ENCODE measurements around the gene ATRNL1.

ATRNL1 gene

GRCh38 chr10:115875172-115875571, 782.0 kb downstream of the ATRNL1 start:
- no peaks in the 10 kb centered on the region for H3K27me3 Mint-ChIP-seq
- CTCF ChIA-PET, result no interaction called here
- no peaks in the 10 kb centered on the region for H3K4me1 Mint-ChIP-seq
- DNase-seq, result no peak
- H3K4me3 Mint-ChIP-seq, result no peak overlapping the region
- no peak overlapping the region for H3K27ac Mint-ChIP-seq
- H3K9me3 Mint-ChIP-seq, result no peaks in the 10 kb centered on the region
- H3K36me3 Mint-ChIP-seq, result no peaks in the 10 kb centered on the region

- H3K27ac Mint-ChIP-seq, result no peak overlapping the region
- CTCF ChIA-PET, result no interaction called here
- H3K4me1 Mint-ChIP-seq, result no peaks in the 10 kb centered on the region
- DNase-seq, result no peak
- no peak overlapping the region for H3K4me3 Mint-ChIP-seq
- H3K27me3 Mint-ChIP-seq, result no peaks in the 10 kb centered on the region
- no peaks in the 10 kb centered on the region for H3K9me3 Mint-ChIP-seq
- no peaks in the 10 kb centered on the region for H3K36me3 Mint-ChIP-seq
These were observed 786.4 kb downstream of the ATRNL1 start for GRCh38 chr10:115879372-115880089.

- H3K27ac Mint-ChIP-seq, result no peak overlapping the region
- no peaks in the 10 kb centered on the region for H3K27me3 Mint-ChIP-seq
- no peaks in the 10 kb centered on the region for H3K9me3 Mint-ChIP-seq
- CTCF ChIA-PET, result no interaction called here
- H3K36me3 Mint-ChIP-seq, result no peaks in the 10 kb centered on the region
- H3K4me1 Mint-ChIP-seq, result no peaks in the 10 kb centered on the region
- H3K4me3 Mint-ChIP-seq, result no peak overlapping the region
- no peak for DNase-seq
These were observed 788.9 kb downstream of the ATRNL1 start for GRCh38 chr10:115882021-115882420.

- CTCF ChIA-PET, result no interaction called here
These were observed 790.2 kb downstream of the ATRNL1 start for GRCh38 chr10:115883372-115883771.

GRCh38 chr10:115884331-115884730, 791.2 kb downstream of the ATRNL1 start:
- no peaks in the 10 kb centered on the region for H3K4me1 Mint-ChIP-seq
- H3K27ac Mint-ChIP-seq, result no peak overlapping the region
- H3K4me3 Mint-ChIP-seq, result no peak overlapping the region
- H3K36me3 Mint-ChIP-seq, result no peaks in the 10 kb centered on the region
- no peaks in the 10 kb centered on the region for H3K9me3 Mint-ChIP-seq
- DNase-seq, result no peak
- no peaks in the 10 kb centered on the region for H3K27me3 Mint-ChIP-seq
- CTCF ChIA-PET, result interaction anchor here (1.3 kb wide), 1 partner anchor 17 kb away, joined by 3 read pairs; no protein-coding TSS in a partner anchor

More at GRCh38 chr10:115883372-115883771, 790.2 kb downstream of the ATRNL1 start:
- H3K4me1 Mint-ChIP-seq, result no peaks in the 10 kb centered on the region
- H3K9me3 Mint-ChIP-seq, result no peaks in the 10 kb centered on the region
- H3K27me3 Mint-ChIP-seq, result no peaks in the 10 kb centered on the region
- H3K27ac Mint-ChIP-seq, result no peak overlapping the region
- no peak for DNase-seq
- no peak overlapping the region for H3K4me3 Mint-ChIP-seq
- H3K36me3 Mint-ChIP-seq, result no peaks in the 10 kb centered on the region

DNA sequence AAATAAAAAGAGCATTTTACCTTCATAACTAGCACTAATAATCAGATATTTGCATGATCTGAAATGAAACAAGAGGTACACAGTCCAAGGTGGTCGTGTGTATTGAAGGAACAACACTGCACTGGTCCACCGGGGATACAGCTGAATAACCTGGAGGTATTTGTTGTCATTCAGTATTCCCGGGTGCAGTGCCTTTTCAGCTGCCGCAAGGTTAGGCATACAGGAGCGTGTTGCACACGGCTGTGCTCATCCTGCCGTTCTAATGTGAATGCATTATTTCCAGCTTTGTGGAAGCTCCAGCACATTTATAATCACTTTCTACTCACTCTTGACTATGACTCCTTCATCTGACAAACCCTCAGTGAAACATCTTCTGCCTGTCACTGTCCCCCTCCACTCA, 802.0 kb downstream of the ATRNL1 start:
- H3K4me3 Mint-ChIP-seq, result no peak overlapping the region
- CTCF ChIA-PET, result no interaction called here
- H3K27ac Mint-ChIP-seq, result no peak overlapping the region
- H3K36me3 Mint-ChIP-seq, result no peaks in the 10 kb centered on the region
- no peak for DNase-seq
- H3K27me3 Mint-ChIP-seq, result no peaks in the 10 kb centered on the region
- H3K4me1 Mint-ChIP-seq, result no peaks in the 10 kb centered on the region
- peaks cover 2% of the 10 kb centered on the region for H3K9me3 Mint-ChIP-seq

GRCh38 chr10:115898242-115898641, 805.1 kb downstream of the ATRNL1 start:
- H3K9me3 Mint-ChIP-seq, result no peaks in the 10 kb centered on the region
- DNase-seq, result no peak
- no peak overlapping the region for H3K27ac Mint-ChIP-seq
- H3K4me3 Mint-ChIP-seq, result no peak overlapping the region
- no peaks in the 10 kb centered on the region for H3K4me1 Mint-ChIP-seq
- no peaks in the 10 kb centered on the region for H3K27me3 Mint-ChIP-seq
- CTCF ChIA-PET, result no interaction called here
- no peaks in the 10 kb centered on the region for H3K36me3 Mint-ChIP-seq

DNA sequence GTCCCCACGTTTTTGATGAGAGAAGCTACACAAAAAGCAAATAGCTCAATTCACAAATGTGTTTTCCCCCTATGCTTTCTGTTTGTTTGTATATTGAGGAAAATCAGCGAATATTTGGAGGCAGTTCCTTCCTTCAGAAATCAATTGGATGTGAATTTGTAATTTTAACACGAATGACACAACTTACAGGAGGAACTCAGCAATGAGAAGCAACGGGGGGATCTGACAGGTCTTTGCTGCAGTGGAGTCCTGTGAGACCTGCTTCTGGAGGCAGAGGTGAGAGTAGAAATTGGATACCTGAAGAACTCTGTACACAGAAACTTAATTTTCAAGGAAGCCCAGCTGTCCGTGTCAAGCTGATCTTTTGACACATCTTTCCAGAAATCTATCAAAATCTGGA, 809.4 kb downstream of the ATRNL1 start:
- H3K36me3 Mint-ChIP-seq, result no peaks in the 10 kb centered on the region
- DNase-seq, result no peak
- H3K4me1 Mint-ChIP-seq, result no peaks in the 10 kb centered on the region
- no peaks in the 10 kb centered on the region for H3K27me3 Mint-ChIP-seq
- no peak overlapping the region for H3K4me3 Mint-ChIP-seq
- peaks cover 2% of the 10 kb centered on the region for H3K9me3 Mint-ChIP-seq
- no peak overlapping the region for H3K27ac Mint-ChIP-seq
- CTCF ChIA-PET, result no interaction called here

DNA sequence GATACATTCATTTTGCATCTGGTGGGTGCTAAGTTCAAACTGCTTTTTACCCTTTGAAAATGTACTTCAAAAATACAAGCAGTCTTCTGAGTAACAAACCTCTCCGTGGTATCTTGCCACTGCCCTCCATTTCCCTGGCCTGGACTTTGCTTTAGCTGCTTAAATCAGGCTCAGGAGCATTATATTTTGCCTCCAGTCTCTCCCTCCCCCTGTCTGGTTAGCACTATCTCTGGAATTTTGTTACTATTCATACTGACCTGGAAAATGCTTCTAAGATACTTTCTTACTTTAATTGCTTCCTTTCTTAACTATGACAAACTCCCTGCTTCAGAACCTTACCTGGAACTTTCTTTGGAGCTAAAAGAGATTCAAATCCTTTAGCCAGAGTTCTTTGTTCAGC, 810.0 kb downstream of the ATRNL1 start:
- Mint-ChIP-seq H3K4me3 (no peak overlapping the region), H3K27me3 (no peaks in the 10 kb centered on the region), H3K4me1 (no peaks in the 10 kb centered on the region), H3K36me3 (no peaks in the 10 kb centered on the region), H3K9me3 (peaks cover 2% of the 10 kb centered on the region), H3K27ac (no peak overlapping the region)
- no peak for DNase-seq
- CTCF ChIA-PET, result no interaction called here

DNA sequence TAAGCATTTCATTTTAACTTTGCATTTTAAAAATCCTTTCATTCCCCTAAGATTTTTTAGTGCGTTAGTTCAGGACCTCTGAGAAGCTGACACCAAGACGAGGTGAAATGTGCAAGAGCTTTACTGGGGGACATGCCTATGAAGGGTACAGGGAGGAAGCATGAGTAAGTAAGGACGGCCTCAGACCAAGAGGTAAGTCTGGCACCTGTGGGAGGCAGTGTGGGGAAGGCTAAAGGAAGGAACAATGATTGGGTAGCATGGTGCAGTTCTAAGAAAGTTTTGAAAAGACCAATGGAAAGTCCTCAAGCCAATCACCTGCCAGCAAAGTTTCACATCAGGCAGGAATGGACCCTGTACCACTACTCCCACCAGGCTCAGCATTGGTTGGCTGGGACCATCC, 810.7 kb downstream of the ATRNL1 start:
- H3K27ac Mint-ChIP-seq, result no peak overlapping the region
- CTCF ChIA-PET, result no interaction called here
- no peaks in the 10 kb centered on the region for H3K36me3 Mint-ChIP-seq
- peaks cover 2% of the 10 kb centered on the region for H3K9me3 Mint-ChIP-seq
- DNase-seq, result no peak
- H3K4me1 Mint-ChIP-seq, result no peaks in the 10 kb centered on the region
- H3K27me3 Mint-ChIP-seq, result no peaks in the 10 kb centered on the region
- H3K4me3 Mint-ChIP-seq, result no peak overlapping the region

DNA sequence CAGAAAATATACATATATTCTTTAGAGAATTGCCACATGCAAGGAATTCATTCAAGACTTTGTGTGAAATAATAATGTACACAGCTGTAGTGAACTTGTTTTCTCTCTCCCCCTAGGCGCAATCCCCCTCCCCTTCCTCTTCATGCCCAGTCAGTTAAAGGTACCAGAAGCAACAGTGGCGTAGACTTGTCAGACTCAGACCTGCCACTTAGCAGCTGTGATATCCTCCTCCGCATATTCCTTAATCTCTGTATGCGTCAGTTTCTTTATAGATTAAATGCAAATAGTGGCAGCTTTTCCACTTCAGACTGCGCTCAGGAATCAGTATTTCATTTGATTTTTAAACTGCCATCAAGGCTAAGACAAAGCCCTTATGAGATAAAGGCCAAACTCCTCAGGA, 815.9 kb downstream of the ATRNL1 start:
- no peak for DNase-seq
- CTCF ChIA-PET, result no interaction called here
- no peaks in the 10 kb centered on the region for H3K36me3 Mint-ChIP-seq
- H3K4me1 Mint-ChIP-seq, result no peaks in the 10 kb centered on the region
- no peaks in the 10 kb centered on the region for H3K27me3 Mint-ChIP-seq
- no peak overlapping the region for H3K4me3 Mint-ChIP-seq
- no peak overlapping the region for H3K27ac Mint-ChIP-seq
- H3K9me3 Mint-ChIP-seq, result peaks cover 7% of the 10 kb centered on the region

DNA sequence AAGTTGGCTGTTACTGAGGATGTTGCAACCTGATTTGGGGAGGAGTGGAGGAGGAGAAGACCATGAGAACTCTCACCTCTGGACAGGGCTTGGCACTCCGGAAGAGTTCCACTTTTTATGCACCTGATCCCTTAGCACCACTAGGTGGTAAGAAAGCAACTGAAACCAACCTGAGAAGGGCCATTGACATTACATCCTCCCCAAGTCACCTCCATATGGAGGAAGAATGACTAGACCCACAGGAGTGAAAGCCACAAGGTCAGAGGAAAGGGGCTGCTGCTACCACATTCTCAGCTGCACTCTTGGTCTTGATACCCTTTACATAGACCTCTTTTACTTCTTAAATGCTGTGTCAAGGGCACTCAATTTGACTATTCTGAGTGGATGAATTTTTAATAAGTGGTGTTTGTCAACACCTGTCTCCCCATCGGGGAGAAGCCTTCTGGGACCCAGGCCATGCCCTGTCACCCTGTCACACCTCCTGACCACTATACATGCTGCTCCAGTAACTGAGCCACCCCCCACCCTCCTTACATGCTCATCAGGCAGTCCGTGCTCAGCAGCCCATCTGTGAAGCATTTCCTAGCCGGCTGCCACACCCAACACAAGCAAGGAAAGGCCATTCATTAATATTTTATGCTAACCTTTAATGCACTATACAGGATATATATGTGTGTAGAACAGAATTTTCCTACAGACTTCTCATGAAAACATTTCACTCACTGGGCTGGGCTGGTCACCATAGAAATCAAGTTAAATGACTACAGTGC, 817.0 kb downstream of the ATRNL1 start:
- CTCF ChIA-PET, result no interaction called here
- H3K4me1 Mint-ChIP-seq, result no peaks in the 10 kb centered on the region
- no peak overlapping the region for H3K4me3 Mint-ChIP-seq
- no peaks in the 10 kb centered on the region for H3K36me3 Mint-ChIP-seq
- H3K27me3 Mint-ChIP-seq, result no peaks in the 10 kb centered on the region
- DNase-seq, result no peak
- no peak overlapping the region for H3K27ac Mint-ChIP-seq
- H3K9me3 Mint-ChIP-seq, result peaks cover 7% of the 10 kb centered on the region

GRCh38 chr10:115914475-115914874, 821.3 kb downstream of the ATRNL1 start:
- Mint-ChIP-seq H3K36me3 (no peaks in the 10 kb centered on the region), H3K27me3 (no peaks in the 10 kb centered on the region), H3K4me1 (no peaks in the 10 kb centered on the region), H3K4me3 (no peak overlapping the region), H3K27ac (no peak overlapping the region), H3K9me3 (peaks cover 7% of the 10 kb centered on the region)
- DNase-seq, result no peak
- CTCF ChIA-PET, result no interaction called here

GRCh38 chr10:115915429-115915828, 822.3 kb downstream of the ATRNL1 start:
- no peak for DNase-seq
- Mint-ChIP-seq H3K4me1 (no peaks in the 10 kb centered on the region), H3K4me3 (no peak overlapping the region), H3K27me3 (no peaks in the 10 kb centered on the region), H3K27ac (no peak overlapping the region), H3K36me3 (no peaks in the 10 kb centered on the region), H3K9me3 (peaks cover 7% of the 10 kb centered on the region)
- CTCF ChIA-PET, result no interaction called here

DNA sequence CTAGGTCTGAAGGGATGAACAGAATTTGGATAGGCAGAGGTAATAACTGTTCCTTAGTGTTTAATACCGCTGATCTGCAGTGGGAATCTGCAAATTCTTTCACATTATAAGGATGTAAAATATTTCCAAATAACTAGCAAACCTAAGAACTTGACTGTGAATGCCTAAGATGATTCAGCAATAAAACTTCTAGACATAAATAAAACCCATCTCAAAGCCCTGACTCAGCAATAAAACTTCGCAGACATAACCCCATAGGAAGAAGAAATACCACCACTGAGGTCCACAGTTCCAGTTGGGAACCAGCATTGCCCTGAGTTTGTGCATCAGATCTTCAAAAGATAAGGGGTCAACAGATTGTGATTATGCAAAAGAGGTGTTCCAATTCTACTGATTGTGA, 825.6 kb downstream of the ATRNL1 start:
- Mint-ChIP-seq H3K4me1 (no peaks in the 10 kb centered on the region), H3K27me3 (no peaks in the 10 kb centered on the region), H3K9me3 (no peaks in the 10 kb centered on the region), H3K27ac (no peak overlapping the region), H3K36me3 (no peaks in the 10 kb centered on the region), H3K4me3 (no peak overlapping the region)
- CTCF ChIA-PET, result no interaction called here
- no peak for DNase-seq
